Caco-2 (cell line): ENCODE measurements around the gene RSU1. TPM values are rescaled to one million over a fixed set of nuclear protein-coding genes. Genes with fewer than 3 reads are reported as not detected.
A peak's percentile ranks its signal among the peaks of the same experiment; 100 is the strongest.

Experiments
- Bru-seq: library from RNA; stranded (reverse); fragments of 400-500 nt; gene quantifications from one replicate; lab custom pipeline; 2021; lab: Mats Ljungman, UMichigan
- BruChase-seq, 2 experiments: library from RNA; stranded (reverse); fragments of 400-500 nt; gene quantifications; one replicate each; lab custom pipeline; 2021; lab: Mats Ljungman, UMichigan
- BruUV-seq: library from RNA; stranded (reverse); fragments of 400-500 nt; replicated peaks from 2 replicates; lab custom pipeline; 2021; lab: Mats Ljungman, UMichigan
- CTCF ChIA-PET: fragments of 300-600 bp; sonication (Branson Sonifier 250); formaldehyde crosslinking; loops from one replicate; lab custom pipeline; 2022; ENCODE audit warnings: antibody characterized with exemption; lab: Charles Lee
- POLR2A ChIA-PET: fragments of 300-600 bp; sonication (Branson Sonifier 250); formaldehyde crosslinking; loops from one replicate; lab custom pipeline; 2022; ENCODE audit warnings: antibody characterized with exemption; lab: Charles Lee
- DNase-seq, 2 experiments: peaks; one replicate each; pipeline versions ENCODE4 v3.0.0 to v3.0.0-alpha.2; 2020 to 2022
- H3K27me3 ChIP-seq: replicated peaks from 2 replicates; pipeline ENCODE4 v1.6.0; 2011; ENCODE audit warnings: low read length; ENCODE audit not compliant: control insufficient read depth, insufficient read depth
- H3K36me3 ChIP-seq: 2 replicates; pipeline ENCODE4 v1.5.1; 2011; ENCODE audit warnings: low read length; ENCODE audit not compliant: control insufficient read depth, insufficient read depth
- H3K4me1 ChIP-seq: fragments of 250-450 bp; sonication (Bioruptor Pico); 2 replicates; pipeline ENCODE4 v1.5.1; 2020; ENCODE audit warnings: mild to moderate bottlenecking
- H3K4me3 ChIP-seq: 2 replicates; pipeline ENCODE4 v1.5.1; 2011; ENCODE audit warnings: low read depth, mild to moderate bottlenecking, control low read depth, low read length
- H3K9me3 ChIP-seq: fragments of 250-450 bp; sonication (Bioruptor Pico); 2 replicates; pipeline ENCODE4 v1.5.1; 2020; ENCODE audit warnings: mild to moderate bottlenecking, moderate library complexity
- H3K27ac Mint-ChIP-seq: one replicate; pipeline ENCODE4 v1.8.0; 2022; ENCODE audit warnings: mixed read lengths; ENCODE audit not compliant: unreplicated experiment
- H3K27me3 Mint-ChIP-seq: one replicate; pipeline ENCODE4 v1.8.0; 2022; ENCODE audit warnings: mixed read lengths; ENCODE audit not compliant: insufficient read depth, unreplicated experiment
- H3K36me3 Mint-ChIP-seq: one replicate; pipeline ENCODE4 v1.8.0; 2022; ENCODE audit warnings: mild to moderate bottlenecking, mixed read lengths; ENCODE audit not compliant: insufficient read depth, unreplicated experiment
- H3K4me1 Mint-ChIP-seq: one replicate; pipeline ENCODE4 v1.8.0; 2022; ENCODE audit warnings: low read depth, mixed read lengths; ENCODE audit not compliant: unreplicated experiment
- H3K4me3 Mint-ChIP-seq: one replicate; pipeline ENCODE4 v1.8.0; 2022; ENCODE audit warnings: mild to moderate bottlenecking, moderate library complexity, mixed read lengths; ENCODE audit not compliant: unreplicated experiment
- H3K9me3 Mint-ChIP-seq: one replicate; pipeline ENCODE4 v1.8.0; 2022; ENCODE audit warnings: mixed read lengths; ENCODE audit not compliant: unreplicated experiment
- CTCF ChIP-seq, 2 experiments: fragments of 200-600 bp in 1 of 2; IDR thresholded peaks; 1 replicate in 1 of 2; 2 replicates in 1 of 2; pipeline versions ENCODE4 v1.5.1 to v1.8.0; 2011 to 2022; ENCODE audit warnings: antibody characterized with exemption in 1 of 2, control low read depth in 1 of 2, inconsistent platforms in 1 of 2, low read depth in 1 of 2, low read length in 1 of 2, mild to moderate bottlenecking in 1 of 2, moderate library complexity in 1 of 2; ENCODE audit not compliant: insufficient read depth in 1 of 2, severe bottlenecking in 1 of 2, unreplicated experiment in 1 of 2
- intact Hi-C: fragments of 100-400 bp; cut with micrococcal nuclease; formaldehyde crosslinking; loops from one replicate; pipeline ENCODE4 v1.10.0; 2022; ENCODE audit not compliant: unreplicated experiment
- long read RNA-seq: library from polyadenylated mRNA; stranded (forward); transcript quantifications from one replicate; pipeline ENCODE4 v2.0.0, GENCODE V29; 2022
- total RNA-seq: library from RNA; stranded (reverse); gene quantifications from 2 replicates; pipeline ENCODE4 v1.2.3, GENCODE V29; 2022

Gene RSU1
- total RNA-seq (62.0 and 66.6 TPM in 2 replicates), Bru-seq, nascent RNA (percentile 66 among the genes with signal in this experiment), BruChase-seq, experiment 1, labeled RNA remaining after a 2-hour chase (percentile 63 among the genes with signal in this experiment), BruChase-seq, experiment 2, labeled RNA remaining after a 6-hour chase (percentile 66 among the genes with signal in this experiment)
- long read RNA-seq, transcript RSU1-203 (8 exons, 3,919 nt), result minor isoform, 32 of 256 reads
- long read RNA-seq, transcript RSU1-201 (9 exons, 3,834 nt), result major isoform, 130 of 256 reads
- long read RNA-seq, transcript RSU1-205 (8 exons, 3,639 nt), result minor isoform, 73 of 256 reads
- long read RNA-seq, partial matches to known transcripts, result 5 of 256 reads
- long read RNA-seq, other reads (novel, unspliced or antisense), result 16 of 256 reads

GRCh38 chr10:16817125-16818019 lies at the start of gene RSU1:
TSS of gene RSU1 (minus strand) at chr10:16817424. CDS start at chr10:16817081, 343 bp downstream.
- H3K4me1 Mint-ChIP-seq, result peaks cover 20% of the 10 kb centered on the region
- intact Hi-C loops, result loop anchor here (1.0 to 5.0 kb wide), 3 partner anchors 381 to 570 kb away; no protein-coding TSS in a partner anchor
- H3K4me3 Mint-ChIP-seq, result peak within 1 kb of the TSS; percentile 97
- peaks cover 4% of the 10 kb centered on the region for H3K4me1 ChIP-seq
- no peaks in the 10 kb centered on the region for H3K27me3 ChIP-seq
- no peaks in the 10 kb centered on the region for H3K36me3 ChIP-seq
- H3K9me3 Mint-ChIP-seq, result peaks cover 15% of the 10 kb centered on the region
- peak within 1 kb of the TSS; percentile 89 for H3K27ac Mint-ChIP-seq
- H3K9me3 ChIP-seq, result peaks cover 7% of the 10 kb centered on the region
- H3K27me3 Mint-ChIP-seq, result no peaks in the 10 kb centered on the region
- CTCF ChIA-PET, result interaction anchor here (0.6 to 1.2 kb wide), 6 partner anchors 10 to 915 kb away, joined by 3 to 4 read pairs (median 3); no protein-coding TSS in a partner anchor
- BruUV-seq, result no TSS peak
- peak; percentile 100 for DNase-seq
- TF ChIP-seq CTCF (IDR thresholded peaks at IDR 0.05; ENCODE audit: insufficient read depth in 1 of 2, low read depth in 1 of 2, low read length in 1 of 2, severe bottlenecking in 1 of 2, unreplicated experiment in 1 of 2), result no peak
- POLR2A ChIA-PET, result interaction anchor here (0.6 to 1.1 kb wide), 6 partner anchors 380 to 1001 kb away, joined by 3 to 6 read pairs (median 4); partner anchors contain the start of gene TRDMT1
- peak within 1 kb of the TSS; percentile 84 for H3K4me3 ChIP-seq
- peaks cover 9% of the 10 kb centered on the region for H3K36me3 Mint-ChIP-seq

GRCh38 chr10:16866541-16867275 lies 49.5 kb upstream of the RSU1 start:
- no peak overlapping the region for H3K4me3 Mint-ChIP-seq
- no peak overlapping the region for H3K27ac Mint-ChIP-seq
- Histone ChIP-seq H3K4me1 (no peaks in the 10 kb centered on the region), H3K4me3 (no peak overlapping the region), H3K9me3 (no peaks in the 10 kb centered on the region), H3K27me3 (no peaks in the 10 kb centered on the region), H3K36me3 (no peaks in the 10 kb centered on the region)
- CTCF ChIA-PET, result interaction anchor here (0.6 kb wide), 1 partner anchor 247 kb away, joined by 3 read pairs; no protein-coding TSS in a partner anchor
- H3K9me3 Mint-ChIP-seq, result no peaks in the 10 kb centered on the region
- H3K27me3 Mint-ChIP-seq, result peaks cover 20% of the 10 kb centered on the region
- H3K4me1 Mint-ChIP-seq, result no peaks in the 10 kb centered on the region
- no peak for TF ChIP-seq CTCF (IDR thresholded peaks at IDR 0.05; ENCODE audit: insufficient read depth in 1 of 2, low read depth in 1 of 2, low read length in 1 of 2, severe bottlenecking in 1 of 2, unreplicated experiment in 1 of 2)
- DNase-seq, result no peak
- intact Hi-C loops, result no loop called here
- BruUV-seq, result no TSS peak
- POLR2A ChIA-PET, result no interaction called here
- H3K36me3 Mint-ChIP-seq, result no peaks in the 10 kb centered on the region
